ENCODE measurements around the gene WDR27.
A peak's percentile ranks its signal among the peaks of the same experiment; 100 is the strongest.
"Not testable (repeated sequence)": the region's sequence is repeated elsewhere in the genome, so short reads cannot be mapped to it uniquely, and the experiment has no call there.

Gene WDR27

GRCh38 chr6:169707772-169708171, 5.9 kb upstream of the WDR27 start:
- Histone ChIP-seq H3K36me3 (ENCODE audit: control insufficient read depth, insufficient read depth, low read length) (peaks cover 70% of the 10 kb centered on the region), H3K9ac (ENCODE audit: low read length) (no peak overlapping the region), H3K27ac (ENCODE audit: low read depth, low read length) (no peak overlapping the region), H3K4me1 (ENCODE audit: control insufficient read depth, insufficient read depth, low read length) (peaks cover 17% of the 10 kb centered on the region), H3K27me3 (ENCODE audit: control insufficient read depth, insufficient read depth, low read length) (no peaks in the 10 kb centered on the region), H3K4me3 (ENCODE audit: low read depth, low read length) (no peak overlapping the region), H3K9me3 (ENCODE audit: control insufficient read depth, insufficient read depth, low read depth, low read length) (no peaks in the 10 kb centered on the region)

GRCh38 chr6:169702840-169703246, 1.0 kb upstream of the WDR27 start:
- Histone ChIP-seq H3K36me3 (ENCODE audit: control insufficient read depth, insufficient read depth, low read length) (peaks cover 36% of the 10 kb centered on the region), H3K27me3 (ENCODE audit: control insufficient read depth, insufficient read depth, low read length) (no peaks in the 10 kb centered on the region), H3K4me1 (ENCODE audit: control insufficient read depth, insufficient read depth, low read length) (peaks cover 27% of the 10 kb centered on the region), H3K9ac (ENCODE audit: low read length) (peak overlapping the region; percentile 97), H3K27ac (ENCODE audit: low read depth, low read length) (peak overlapping the region; percentile 98), H3K4me3 (ENCODE audit: low read depth, low read length) (peak overlapping the region; percentile 99), H3K9me3 (ENCODE audit: control insufficient read depth, insufficient read depth, low read depth, low read length) (no peaks in the 10 kb centered on the region)

DNA sequence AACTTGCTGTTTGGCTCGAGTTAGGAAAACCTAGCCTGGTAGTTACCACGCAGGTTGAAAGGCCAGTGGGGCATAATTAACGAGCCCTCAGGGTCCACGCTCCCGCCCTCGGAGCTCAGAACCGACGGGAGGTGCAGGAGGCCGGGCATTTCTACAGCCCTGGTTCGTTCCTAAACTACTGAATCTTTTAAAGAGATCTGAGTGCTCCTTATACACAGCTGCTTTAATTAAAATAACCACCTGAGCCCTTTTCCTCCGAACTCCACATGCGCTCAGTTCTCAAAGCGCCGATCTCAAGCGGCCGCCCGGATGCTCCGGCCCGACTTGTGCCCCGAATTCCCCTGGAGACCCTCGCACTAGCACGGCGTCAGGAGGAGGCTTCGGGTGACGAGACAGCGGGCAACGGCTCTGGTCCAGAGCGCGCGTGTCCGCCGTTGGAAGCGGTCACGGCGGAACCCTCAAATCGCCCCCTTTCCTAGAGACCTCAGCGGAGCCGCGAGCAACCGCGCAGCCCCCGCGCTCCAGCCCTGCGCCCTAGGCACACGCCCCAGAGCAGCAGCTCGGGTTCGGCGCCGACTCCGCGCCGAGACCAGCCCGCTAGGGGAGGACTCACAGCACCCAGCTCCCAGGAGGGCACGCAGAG, 397 bp downstream of the WDR27 start:
- Histone ChIP-seq H3K4me1 (ENCODE audit: control insufficient read depth, insufficient read depth, low read length) (peaks cover 27% of the 10 kb centered on the region), H3K27me3 (ENCODE audit: control insufficient read depth, insufficient read depth, low read length) (no peaks in the 10 kb centered on the region), H3K9me3 (ENCODE audit: control insufficient read depth, insufficient read depth, low read depth, low read length) (peaks cover under 1% of the 10 kb centered on the region; the same call in 1 of the 2 replicates), H3K4me3 (ENCODE audit: low read depth, low read length) (peak overlapping the region; percentile 99), H3K36me3 (ENCODE audit: control insufficient read depth, insufficient read depth, low read length) (peaks cover 27% of the 10 kb centered on the region), H3K9ac (ENCODE audit: low read length) (peak overlapping the region; percentile 97), H3K27ac (ENCODE audit: low read depth, low read length) (peak overlapping the region; percentile 98; the same call in 1 of the 2 replicates)

- H3K9ac ChIP-seq (ENCODE audit: low read length), result peak overlapping the region; percentile 97
- H3K27me3 ChIP-seq (ENCODE audit: control insufficient read depth, insufficient read depth, low read length), result no peaks in the 10 kb centered on the region
- H3K4me3 ChIP-seq (ENCODE audit: low read depth, low read length), result peak overlapping the region; percentile 99
- H3K4me1 ChIP-seq (ENCODE audit: control insufficient read depth, insufficient read depth, low read length), result peaks cover 23% of the 10 kb centered on the region
- peak overlapping the region; percentile 29; the same call in 1 of the 2 replicates for H3K27ac ChIP-seq (ENCODE audit: low read depth, low read length)
- peaks cover 5% of the 10 kb centered on the region; the same call in 1 of the 2 replicates for H3K9me3 ChIP-seq (ENCODE audit: control insufficient read depth, insufficient read depth, low read depth, low read length)
- peaks cover 31% of the 10 kb centered on the region for H3K36me3 ChIP-seq (ENCODE audit: control insufficient read depth, insufficient read depth, low read length)
Measured at GRCh38 chr6:169700296-169700695, 1.5 kb downstream of the WDR27 start.

- H3K27me3 ChIP-seq (ENCODE audit: control insufficient read depth, insufficient read depth, low read length); H3K4me3 ChIP-seq (ENCODE audit: low read depth, low read length); H3K9ac ChIP-seq (ENCODE audit: low read length); H3K27ac ChIP-seq (ENCODE audit: low read depth, low read length); H3K4me1 ChIP-seq (ENCODE audit: control insufficient read depth, insufficient read depth, low read length): not testable (repeated sequence)
- Histone ChIP-seq H3K36me3 (ENCODE audit: control insufficient read depth, insufficient read depth, low read length) (peaks cover 48% of the 10 kb centered on the region), H3K9me3 (ENCODE audit: control insufficient read depth, insufficient read depth, low read depth, low read length) (peaks cover 12% of the 10 kb centered on the region; the same call in 1 of the 2 replicates)
Measured at GRCh38 chr6:169697115-169697514, 4.7 kb downstream of the WDR27 start.

DNA sequence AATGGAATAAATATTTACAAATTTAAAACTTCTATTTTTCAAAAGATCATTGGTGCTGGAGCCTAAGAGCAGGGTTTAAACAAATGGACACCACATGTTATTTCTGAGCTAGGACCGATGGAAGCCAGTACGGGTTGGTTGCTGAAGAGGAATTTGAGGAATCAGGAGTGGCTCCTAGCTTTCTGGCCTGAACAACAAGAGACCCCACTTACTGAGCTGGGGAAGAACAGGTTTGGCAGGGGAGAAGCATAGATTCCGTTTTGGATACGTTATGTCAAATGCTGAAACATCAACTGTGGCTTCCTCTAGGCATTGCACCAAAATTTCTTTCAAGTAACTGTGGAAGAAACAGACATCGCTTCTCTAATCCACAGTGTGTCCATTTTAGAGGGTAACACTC, 6.7 kb downstream of the WDR27 start:
- Histone ChIP-seq H3K4me3 (ENCODE audit: low read depth, low read length) (no peak overlapping the region), H3K36me3 (ENCODE audit: control insufficient read depth, insufficient read depth, low read length) (peaks cover 59% of the 10 kb centered on the region), H3K9me3 (ENCODE audit: control insufficient read depth, insufficient read depth, low read depth, low read length) (peaks cover 12% of the 10 kb centered on the region; the same call in 1 of the 2 replicates), H3K27me3 (ENCODE audit: control insufficient read depth, insufficient read depth, low read length) (no peaks in the 10 kb centered on the region), H3K9ac (ENCODE audit: low read length) (no peak overlapping the region), H3K4me1 (ENCODE audit: control insufficient read depth, insufficient read depth, low read length) (peaks cover 3% of the 10 kb centered on the region), H3K27ac (ENCODE audit: low read depth, low read length) (no peak overlapping the region)

GRCh38 chr6:169692516-169692915, 9.3 kb downstream of the WDR27 start:
- Histone ChIP-seq H3K27me3 (ENCODE audit: control insufficient read depth, insufficient read depth, low read length) (no peaks in the 10 kb centered on the region), H3K4me3 (ENCODE audit: low read depth, low read length) (no peak overlapping the region), H3K4me1 (ENCODE audit: control insufficient read depth, insufficient read depth, low read length) (no peaks in the 10 kb centered on the region), H3K27ac (ENCODE audit: low read depth, low read length) (no peak overlapping the region), H3K9ac (ENCODE audit: low read length) (no peak overlapping the region), H3K36me3 (ENCODE audit: control insufficient read depth, insufficient read depth, low read length) (peaks cover 68% of the 10 kb centered on the region), H3K9me3 (ENCODE audit: control insufficient read depth, insufficient read depth, low read depth, low read length) (peaks cover 22% of the 10 kb centered on the region; the same call in 1 of the 2 replicates)

DNA sequence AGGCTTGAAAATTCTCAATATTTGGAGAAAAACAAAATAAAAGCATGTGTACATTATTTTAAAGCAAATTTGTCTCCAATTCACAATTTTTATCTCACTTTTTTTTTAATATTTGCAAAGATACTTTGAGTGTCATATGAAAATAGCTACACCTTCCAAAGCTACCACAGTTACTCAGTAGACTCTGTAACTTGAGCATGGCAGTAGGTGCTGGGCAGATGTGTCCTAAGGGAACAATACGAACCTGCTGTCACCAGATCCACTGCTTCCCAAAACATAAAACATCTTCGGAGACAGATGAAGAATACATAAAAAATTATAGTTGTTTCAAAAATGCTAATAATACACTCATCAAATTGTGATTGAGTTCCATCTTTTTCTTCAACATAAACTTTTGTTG, 10.6 kb downstream of the WDR27 start:
- Histone ChIP-seq H3K4me3 (ENCODE audit: low read depth, low read length) (no peak overlapping the region), H3K27me3 (ENCODE audit: control insufficient read depth, insufficient read depth, low read length) (no peaks in the 10 kb centered on the region), H3K9ac (ENCODE audit: low read length) (no peak overlapping the region), H3K27ac (ENCODE audit: low read depth, low read length) (no peak overlapping the region), H3K4me1 (ENCODE audit: control insufficient read depth, insufficient read depth, low read length) (no peaks in the 10 kb centered on the region), H3K36me3 (ENCODE audit: control insufficient read depth, insufficient read depth, low read length) (peaks cover 79% of the 10 kb centered on the region), H3K9me3 (ENCODE audit: control insufficient read depth, insufficient read depth, low read depth, low read length) (peaks cover 29% of the 10 kb centered on the region; the same call in 1 of the 2 replicates)

DNA sequence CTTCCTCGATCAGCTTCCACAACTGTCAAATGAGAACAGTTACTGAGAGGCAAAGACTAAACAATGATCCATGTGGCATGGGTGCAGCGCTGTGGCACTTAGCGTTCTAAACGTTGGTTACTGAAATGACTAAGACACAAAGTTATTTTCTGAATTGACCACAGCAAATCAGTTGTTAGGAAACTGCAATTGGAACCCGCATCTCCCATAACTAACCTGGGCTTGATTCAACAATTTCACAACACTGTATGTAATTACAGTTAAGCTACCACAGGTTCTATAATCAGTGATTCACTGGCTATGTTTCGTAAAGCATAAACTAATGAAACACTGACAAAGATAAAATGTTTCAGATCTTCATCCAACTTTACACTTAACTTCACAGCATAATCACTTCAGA, 12.5 kb downstream of the WDR27 start:
- no peak overlapping the region for H3K9ac ChIP-seq (ENCODE audit: low read length)
- peaks cover 83% of the 10 kb centered on the region for H3K36me3 ChIP-seq (ENCODE audit: control insufficient read depth, insufficient read depth, low read length)
- H3K4me1 ChIP-seq (ENCODE audit: control insufficient read depth, insufficient read depth, low read length), result no peaks in the 10 kb centered on the region
- H3K4me3 ChIP-seq (ENCODE audit: low read depth, low read length), result no peak overlapping the region
- H3K9me3 ChIP-seq (ENCODE audit: control insufficient read depth, insufficient read depth, low read depth, low read length), result peaks cover 32% of the 10 kb centered on the region; the same call in 1 of the 2 replicates
- no peaks in the 10 kb centered on the region for H3K27me3 ChIP-seq (ENCODE audit: control insufficient read depth, insufficient read depth, low read length)
- H3K27ac ChIP-seq (ENCODE audit: low read depth, low read length), result no peak overlapping the region

- Histone ChIP-seq H3K9me3 (ENCODE audit: control insufficient read depth, insufficient read depth, low read depth, low read length) (peaks cover 32% of the 10 kb centered on the region; the same call in 1 of the 2 replicates), H3K27ac (ENCODE audit: low read depth, low read length) (no peak overlapping the region), H3K4me3 (ENCODE audit: low read depth, low read length) (no peak overlapping the region), H3K36me3 (ENCODE audit: control insufficient read depth, insufficient read depth, low read length) (peaks cover 87% of the 10 kb centered on the region), H3K27me3 (ENCODE audit: control insufficient read depth, insufficient read depth, low read length) (no peaks in the 10 kb centered on the region), H3K9ac (ENCODE audit: low read length) (no peak overlapping the region), H3K4me1 (ENCODE audit: control insufficient read depth, insufficient read depth, low read length) (no peaks in the 10 kb centered on the region)
Measured at GRCh38 chr6:169685860-169686259, 16.0 kb downstream of the WDR27 start.

GRCh38 chr6:169684056-169684455, 17.8 kb downstream of the WDR27 start:
- H3K9ac ChIP-seq (ENCODE audit: low read length), result no peak overlapping the region
- no peaks in the 10 kb centered on the region for H3K4me1 ChIP-seq (ENCODE audit: control insufficient read depth, insufficient read depth, low read length)
- peaks cover 28% of the 10 kb centered on the region; the same call in 1 of the 2 replicates for H3K9me3 ChIP-seq (ENCODE audit: control insufficient read depth, insufficient read depth, low read depth, low read length)
- no peaks in the 10 kb centered on the region for H3K27me3 ChIP-seq (ENCODE audit: control insufficient read depth, insufficient read depth, low read length)
- H3K4me3 ChIP-seq (ENCODE audit: low read depth, low read length), result no peak overlapping the region
- H3K27ac ChIP-seq (ENCODE audit: low read depth, low read length), result no peak overlapping the region
- H3K36me3 ChIP-seq (ENCODE audit: control insufficient read depth, insufficient read depth, low read length), result peaks cover 88% of the 10 kb centered on the region
